Umbilical cord (tissue), 2 donors: ENCODE results near the gene SLC25A42. TPM values are rescaled to one million over a fixed set of nuclear protein-coding genes. Genes with fewer than 3 reads are reported as not detected.

Experiments used
- DNase-seq: peaks from one replicate; pipeline ENCODE4 v3.0.0-alpha.2; 2015; ENCODE audit warnings: low spot score
- total RNA-seq: library from RNA; depleted of rRNA; stranded (reverse); fragments of >200 nt; gene quantifications from one replicate; pipeline ENCODE4 v1.2.3, GENCODE V29; 2014; ENCODE audit warnings: low replicate concordance; ENCODE audit not compliant: insufficient read depth

The SLC25A42 gene
- total RNA-seq, 1 donor from 2014 or later, result 13.2 TPM

- no peak for DNase-seq
Observed at GRCh38 chr19:19051478-19052213, 12.1 kb upstream of the SLC25A42 start.

GRCh38 chr19:19052921-19053320 is 10.9 kb upstream of the SLC25A42 start:
- DNase-seq, result no peak

GRCh38 chr19:19053508-19054314 is 10.1 kb upstream of the SLC25A42 start:
- DNase-seq, result peak; percentile 18

- no peak for DNase-seq
Observed at GRCh38 chr19:19054315-19054938, 9.4 kb upstream of the SLC25A42 start.

GRCh38 chr19:19054939-19055440 is 8.8 kb upstream of the SLC25A42 start:
- no peak for DNase-seq

- no peak for DNase-seq
Observed at GRCh38 chr19:19055701-19056100, 8.1 kb upstream of the SLC25A42 start.

DNA sequence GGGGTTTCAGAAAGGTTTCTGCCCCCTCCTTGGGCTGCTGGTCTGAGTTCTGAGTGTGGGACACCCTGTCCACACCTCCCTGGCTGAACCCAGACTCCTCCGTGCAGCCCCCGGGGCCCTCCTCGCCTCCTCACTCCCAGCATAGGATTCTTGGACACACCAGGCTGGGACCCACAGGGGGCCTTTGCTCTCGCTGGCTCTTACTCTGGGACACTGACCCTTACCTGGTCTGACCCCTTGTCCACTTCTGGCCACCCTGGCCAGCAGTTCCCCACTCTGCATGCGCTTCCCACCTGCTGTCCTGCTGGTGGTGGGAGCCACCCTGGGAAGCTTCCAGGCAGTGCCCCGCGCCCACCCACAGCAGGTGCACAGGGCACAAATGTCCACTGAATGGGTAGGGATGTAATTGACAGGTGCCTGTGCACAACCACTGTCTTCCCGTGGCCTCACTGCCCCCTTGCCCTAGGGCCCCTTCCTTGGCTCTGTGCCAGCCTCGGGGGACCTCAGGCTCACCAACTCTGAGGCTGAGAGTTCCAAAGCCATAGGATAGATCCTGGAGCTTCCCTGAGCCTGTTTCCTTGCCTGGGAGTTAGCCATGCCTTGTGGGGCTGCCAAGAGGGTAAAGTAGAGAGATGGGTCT is 7.0 kb upstream of the SLC25A42 start:
- no peak for DNase-seq

- no peak for DNase-seq
Observed at GRCh38 chr19:19057317-19057716, 6.5 kb upstream of the SLC25A42 start.

GRCh38 chr19:19057720-19058119 is 6.1 kb upstream of the SLC25A42 start:
- no peak for DNase-seq

DNA sequence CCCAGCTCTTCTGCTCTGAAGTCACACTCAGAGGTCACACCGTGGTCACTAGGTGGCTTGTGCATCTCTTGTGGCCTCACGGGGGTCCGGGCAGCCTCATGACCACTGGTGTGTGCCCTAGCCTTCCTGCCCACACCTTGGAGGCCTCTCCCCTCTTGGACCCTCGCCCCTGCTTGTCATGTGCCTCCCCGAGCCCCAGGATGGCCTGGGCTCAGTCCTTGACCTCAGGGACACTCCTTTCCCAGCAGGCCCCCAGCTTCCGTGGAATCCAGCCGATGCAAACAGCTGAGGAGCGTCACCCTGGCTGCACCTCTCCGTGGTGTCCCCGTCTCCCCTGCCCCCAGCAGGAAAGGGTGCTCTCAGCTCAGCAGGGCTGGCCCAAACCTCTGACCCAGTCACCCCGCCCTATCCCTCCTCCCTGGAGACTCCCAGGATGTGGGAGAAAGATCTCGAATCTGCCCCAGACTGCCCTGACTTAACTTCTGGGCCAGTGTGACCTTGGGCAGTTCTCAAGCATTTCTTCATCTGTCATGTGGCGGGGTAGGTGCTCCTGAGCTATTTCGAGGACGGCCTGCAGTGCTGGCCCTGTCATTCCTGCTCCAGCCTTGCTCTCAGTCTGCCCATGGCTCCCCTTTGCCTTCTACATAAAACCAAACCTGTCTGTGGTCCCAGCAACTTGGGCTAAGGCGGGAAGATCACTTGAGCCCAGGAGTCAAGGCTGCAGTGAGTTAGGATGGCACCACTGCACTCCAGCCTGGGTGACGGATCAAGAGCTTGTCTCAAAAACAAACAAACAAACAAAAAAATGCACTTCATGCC is 4.6 kb upstream of the SLC25A42 start:
- no peak for DNase-seq

GRCh38 chr19:19059837-19060611 is 3.8 kb upstream of the SLC25A42 start:
- no peak for DNase-seq

DNA sequence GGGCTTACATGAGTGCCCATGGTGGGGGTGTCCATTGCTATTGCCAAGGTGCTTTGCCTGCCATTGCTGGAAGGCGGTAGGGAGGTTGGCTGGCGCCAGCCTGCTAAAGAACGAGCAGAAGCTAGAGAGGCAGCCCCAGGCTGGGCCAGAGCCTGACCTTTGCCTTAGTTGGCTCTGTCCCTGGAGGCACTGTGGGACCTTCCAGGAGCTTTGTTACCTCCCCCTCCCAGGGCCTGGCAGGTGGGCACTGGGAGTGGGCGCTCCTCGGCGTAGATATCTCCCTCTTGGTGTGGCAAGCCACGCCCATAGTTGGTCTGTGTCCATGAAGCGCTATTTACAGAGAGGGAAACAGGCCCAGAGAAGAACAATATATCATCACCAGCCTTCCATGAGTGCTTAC is 2.3 kb upstream of the SLC25A42 start:
- no peak for DNase-seq

- DNase-seq, result no peak
Observed at GRCh38 chr19:19062454-19063182, 1.2 kb upstream of the SLC25A42 start.

- no peak for DNase-seq
Observed at GRCh38 chr19:19064098-19064722, 416 bp downstream of the SLC25A42 start.

DNA sequence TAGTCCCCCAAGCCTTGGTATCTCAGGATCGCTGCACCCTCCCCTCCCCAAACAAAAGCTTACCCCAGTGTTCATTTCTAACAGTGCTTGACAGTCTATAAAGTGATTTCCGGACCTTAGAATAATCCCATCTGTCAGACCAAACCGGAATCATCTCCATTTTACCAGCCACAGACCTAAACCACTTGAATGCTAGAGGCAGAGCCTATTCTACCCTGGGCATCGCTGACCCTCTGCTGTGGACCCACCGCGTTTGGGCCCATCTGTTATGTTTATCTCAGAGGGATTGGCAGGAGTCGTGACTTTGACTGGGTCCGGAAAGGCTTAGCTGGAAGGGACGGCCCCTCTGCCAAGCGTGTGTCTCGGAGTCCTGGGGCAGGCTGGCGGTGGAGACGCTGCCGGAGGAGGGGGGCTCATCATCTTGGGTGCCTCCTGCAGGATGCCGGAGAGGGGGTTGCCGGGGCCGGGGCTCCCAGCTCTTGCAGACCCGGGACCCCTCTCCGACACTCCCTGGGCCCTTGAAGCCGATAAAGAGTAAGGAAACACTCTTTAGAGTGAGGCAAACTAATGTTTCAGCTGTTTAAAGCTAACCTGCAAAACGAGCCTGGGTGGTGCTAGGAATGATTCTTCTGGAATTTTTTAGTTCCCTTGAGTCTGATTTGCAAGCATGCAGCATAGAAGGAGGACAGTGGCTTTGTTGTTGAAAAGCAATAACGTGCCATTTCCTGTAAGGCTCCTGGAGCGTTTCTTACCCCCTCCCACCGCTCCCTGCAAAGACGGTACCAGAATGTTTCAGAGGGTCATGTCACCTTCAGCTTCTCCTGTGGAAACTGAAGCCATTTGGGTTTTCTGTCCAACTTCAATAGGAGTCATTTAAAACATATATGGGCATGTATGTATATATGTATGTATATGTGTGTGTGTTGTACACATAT is 1.3 kb downstream of the SLC25A42 start:
- DNase-seq, result peak; percentile 17

- DNase-seq, result no peak
Observed at GRCh38 chr19:19067276-19068072, 3.7 kb downstream of the SLC25A42 start.
